ENCODE results near the gene CHCHD10.

Gene CHCHD10

GRCh38 chr22:23782252-23782651 is 14.5 kb upstream of the CHCHD10 start:
- intact Hi-C loops (cut with micrococcal nuclease) = loop anchor here (10.0 kb wide), 1 partner anchor 133 kb away; no protein-coding TSS in a partner anchor
- H3K27me3 Mint-ChIP-seq = peaks cover 4% of the 10 kb centered on the region
- H3K36me3 Mint-ChIP-seq (ENCODE audit: low read depth) = no peaks in the 10 kb centered on the region
- H3K4me1 Mint-ChIP-seq (ENCODE audit: low read depth) = peaks cover 5% of the 10 kb centered on the region
- H3K9me3 Mint-ChIP-seq = no peaks in the 10 kb centered on the region
- H3K27ac Mint-ChIP-seq = no peak overlapping the region
- no peak overlapping the region for H3K4me3 Mint-ChIP-seq

- H3K4me1 Mint-ChIP-seq (ENCODE audit: low read depth) = peaks cover 3% of the 10 kb centered on the region
- no peak overlapping the region for H3K4me3 Mint-ChIP-seq
- H3K9me3 Mint-ChIP-seq = no peaks in the 10 kb centered on the region
- peaks cover 4% of the 10 kb centered on the region for H3K27me3 Mint-ChIP-seq
- no peak overlapping the region for H3K27ac Mint-ChIP-seq
- intact Hi-C loops (cut with micrococcal nuclease) = loop anchor here (10.0 kb wide), 1 partner anchor 133 kb away; no protein-coding TSS in a partner anchor
- H3K36me3 Mint-ChIP-seq (ENCODE audit: low read depth) = no peaks in the 10 kb centered on the region
Measured at GRCh38 chr22:23781511-23782183, 13.9 kb upstream of the CHCHD10 start.

- no peaks in the 10 kb centered on the region for H3K4me1 Mint-ChIP-seq (ENCODE audit: low read depth)
- intact Hi-C loops (cut with micrococcal nuclease) = loop anchor here (10.0 kb wide), 1 partner anchor 134 kb away; no protein-coding TSS in a partner anchor
- H3K27me3 Mint-ChIP-seq = peaks cover 4% of the 10 kb centered on the region
- no peaks in the 10 kb centered on the region for H3K36me3 Mint-ChIP-seq (ENCODE audit: low read depth)
- H3K4me3 Mint-ChIP-seq = no peak overlapping the region
- no peak overlapping the region for H3K27ac Mint-ChIP-seq
- no peaks in the 10 kb centered on the region for H3K9me3 Mint-ChIP-seq
Measured at GRCh38 chr22:23781065-23781464, 13.3 kb upstream of the CHCHD10 start.

GRCh38 chr22:23780146-23780748 is 12.5 kb upstream of the CHCHD10 start:
- Mint-ChIP-seq H3K27ac (no peak overlapping the region), H3K4me3 (no peak overlapping the region), H3K27me3 (peaks cover 4% of the 10 kb centered on the region), H3K4me1 (ENCODE audit: low read depth) (no peaks in the 10 kb centered on the region), H3K36me3 (ENCODE audit: low read depth) (no peaks in the 10 kb centered on the region), H3K9me3 (no peaks in the 10 kb centered on the region)
- intact Hi-C loops (cut with micrococcal nuclease) = loop anchor here (10.0 kb wide), 1 partner anchor 135 kb away; no protein-coding TSS in a partner anchor

- H3K4me3 Mint-ChIP-seq = no peak overlapping the region
- H3K27ac Mint-ChIP-seq = no peak overlapping the region
- H3K9me3 Mint-ChIP-seq = no peaks in the 10 kb centered on the region
- intact Hi-C loops (cut with micrococcal nuclease) = loop anchor here (10.0 kb wide), 1 partner anchor 135 kb away; no protein-coding TSS in a partner anchor
- H3K4me1 Mint-ChIP-seq (ENCODE audit: low read depth) = no peaks in the 10 kb centered on the region
- H3K27me3 Mint-ChIP-seq = peaks cover 8% of the 10 kb centered on the region
- H3K36me3 Mint-ChIP-seq (ENCODE audit: low read depth) = no peaks in the 10 kb centered on the region
Measured at GRCh38 chr22:23779731-23780130, 12.0 kb upstream of the CHCHD10 start.

GRCh38 chr22:23779083-23779482 is 11.3 kb upstream of the CHCHD10 start:
- no peaks in the 10 kb centered on the region for H3K36me3 Mint-ChIP-seq (ENCODE audit: low read depth)
- no peak overlapping the region for H3K4me3 Mint-ChIP-seq
- peaks cover 11% of the 10 kb centered on the region for H3K27me3 Mint-ChIP-seq
- no peak overlapping the region for H3K27ac Mint-ChIP-seq
- intact Hi-C loops (cut with micrococcal nuclease) = no loop called here
- H3K4me1 Mint-ChIP-seq (ENCODE audit: low read depth) = no peaks in the 10 kb centered on the region
- H3K9me3 Mint-ChIP-seq = no peaks in the 10 kb centered on the region

GRCh38 chr22:23778577-23778900 is 10.8 kb upstream of the CHCHD10 start:
- H3K4me1 Mint-ChIP-seq (ENCODE audit: low read depth) = no peaks in the 10 kb centered on the region
- intact Hi-C loops (cut with micrococcal nuclease) = no loop called here

GRCh38 chr22:23777776-23778576 is 10.2 kb upstream of the CHCHD10 start:
- Mint-ChIP-seq H3K27ac (no peak overlapping the region), H3K9me3 (no peaks in the 10 kb centered on the region), H3K4me1 (ENCODE audit: low read depth) (peaks cover 4% of the 10 kb centered on the region), H3K36me3 (ENCODE audit: low read depth) (no peaks in the 10 kb centered on the region), H3K27me3 (peaks cover 22% of the 10 kb centered on the region), H3K4me3 (no peak overlapping the region)
- intact Hi-C loops (cut with micrococcal nuclease) = no loop called here

More at GRCh38 chr22:23778577-23778900, 10.8 kb upstream of the CHCHD10 start:
- no peaks in the 10 kb centered on the region for H3K9me3 Mint-ChIP-seq
- peaks cover 16% of the 10 kb centered on the region for H3K27me3 Mint-ChIP-seq
- no peak overlapping the region for H3K27ac Mint-ChIP-seq
- H3K36me3 Mint-ChIP-seq (ENCODE audit: low read depth) = no peaks in the 10 kb centered on the region
- H3K4me3 Mint-ChIP-seq = no peak overlapping the region

- Mint-ChIP-seq H3K36me3 (ENCODE audit: low read depth) (no peaks in the 10 kb centered on the region), H3K4me3 (no peak overlapping the region), H3K4me1 (ENCODE audit: low read depth) (peaks cover 15% of the 10 kb centered on the region), H3K9me3 (no peaks in the 10 kb centered on the region), H3K27ac (peak overlapping the region; percentile 7), H3K27me3 (peaks cover 34% of the 10 kb centered on the region)
- intact Hi-C loops (cut with micrococcal nuclease) = no loop called here
Measured at GRCh38 chr22:23775779-23776375, 8.1 kb upstream of the CHCHD10 start.

- intact Hi-C loops (cut with micrococcal nuclease) = no loop called here
- no peak overlapping the region for H3K27ac Mint-ChIP-seq
- no peaks in the 10 kb centered on the region for H3K9me3 Mint-ChIP-seq
- peaks cover 34% of the 10 kb centered on the region for H3K27me3 Mint-ChIP-seq
- H3K36me3 Mint-ChIP-seq (ENCODE audit: low read depth) = no peaks in the 10 kb centered on the region
- H3K4me1 Mint-ChIP-seq (ENCODE audit: low read depth) = peaks cover 16% of the 10 kb centered on the region
- H3K4me3 Mint-ChIP-seq = no peak overlapping the region
Measured at GRCh38 chr22:23774922-23775436, 7.2 kb upstream of the CHCHD10 start.

- Mint-ChIP-seq H3K27me3 (peaks cover 34% of the 10 kb centered on the region), H3K4me3 (no peak overlapping the region), H3K9me3 (no peaks in the 10 kb centered on the region), H3K27ac (no peak overlapping the region), H3K4me1 (ENCODE audit: low read depth) (peaks cover 16% of the 10 kb centered on the region), H3K36me3 (ENCODE audit: low read depth) (no peaks in the 10 kb centered on the region)
- intact Hi-C loops (cut with micrococcal nuclease) = no loop called here
Measured at GRCh38 chr22:23774114-23774921, 6.5 kb upstream of the CHCHD10 start.

GRCh38 chr22:23773483-23774113 is 5.8 kb upstream of the CHCHD10 start:
- Mint-ChIP-seq H3K4me3 (no peak overlapping the region), H3K9me3 (no peaks in the 10 kb centered on the region), H3K27ac (no peak overlapping the region), H3K36me3 (ENCODE audit: low read depth) (no peaks in the 10 kb centered on the region), H3K4me1 (ENCODE audit: low read depth) (peaks cover 17% of the 10 kb centered on the region), H3K27me3 (peaks cover 34% of the 10 kb centered on the region)
- intact Hi-C loops (cut with micrococcal nuclease) = no loop called here

All from dendritic cell treated with granulocyte-macrophage colony-stimulating factor and Interleukin-4, amounts not matched to agents 40 ng/mL and 50 ng/mL, for 4 days (primary cell).